KOPT-K1 (cell line): ENCODE measurements around the gene GALNTL6.

Experiments used
- H3K27ac ChIP-seq: fragments of 200-600 bp; sonication (generic); 2 replicates; pipeline ENCODE4 v1.5.1; 2016; ENCODE audit warnings: antibody characterized with exemption, mild to moderate bottlenecking, low read depth, low read length; ENCODE audit not compliant: poor library complexity, severe bottlenecking
- H3K36me3 ChIP-seq: fragments of 200-600 bp; sonication (generic); 2 replicates; pipeline ENCODE4 v1.5.1; 2017; ENCODE audit warnings: antibody characterized with exemption, mild to moderate bottlenecking, low read length, moderate library complexity; ENCODE audit not compliant: insufficient read depth
- H3K9me3 ChIP-seq: fragments of 200-600 bp; sonication (generic); 2 replicates; pipeline ENCODE4 v1.5.1; 2017; ENCODE audit warnings: antibody characterized with exemption, low read length, mild to moderate bottlenecking; ENCODE audit not compliant: insufficient read depth, poor library complexity, severe bottlenecking

The GALNTL6 gene

GRCh38 chr4:172653676-172654075 is 840.5 kb downstream of the GALNTL6 start:
- Histone ChIP-seq H3K9me3 (no peaks in the 10 kb centered on the region), H3K36me3 (no peaks in the 10 kb centered on the region), H3K27ac (no peak overlapping the region)

- Histone ChIP-seq H3K27ac (no peak overlapping the region), H3K36me3 (no peaks in the 10 kb centered on the region), H3K9me3 (no peaks in the 10 kb centered on the region)
Measured at GRCh38 chr4:172654457-172654856, 841.3 kb downstream of the GALNTL6 start.

GRCh38 chr4:172656055-172656454 is 842.9 kb downstream of the GALNTL6 start:
- Histone ChIP-seq H3K9me3 (no peaks in the 10 kb centered on the region), H3K27ac (no peak overlapping the region), H3K36me3 (no peaks in the 10 kb centered on the region)

DNA sequence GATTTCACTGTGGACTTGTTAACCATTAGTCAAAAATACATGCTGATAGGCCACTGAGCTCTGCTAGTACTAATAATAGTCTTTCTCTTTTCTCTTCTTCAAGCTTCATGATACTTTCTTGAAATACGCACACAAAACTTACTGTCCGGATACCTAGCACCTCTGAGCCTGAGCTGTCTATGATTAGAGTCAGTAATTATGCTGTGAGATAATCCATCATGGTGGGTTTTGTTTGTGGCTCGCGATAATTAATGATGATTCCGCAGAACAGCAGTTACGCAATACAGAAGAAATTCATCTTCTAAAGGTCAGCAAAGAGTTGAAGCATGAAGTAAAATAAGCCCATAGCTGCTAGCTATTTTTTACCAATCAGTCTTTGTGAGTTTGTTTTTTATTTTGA is 843.9 kb downstream of the GALNTL6 start:
- Histone ChIP-seq H3K9me3 (no peaks in the 10 kb centered on the region), H3K27ac (no peak overlapping the region), H3K36me3 (no peaks in the 10 kb centered on the region)

GRCh38 chr4:172660251-172660650 is 847.0 kb downstream of the GALNTL6 start:
- no peak overlapping the region for H3K27ac ChIP-seq
- H3K36me3 ChIP-seq = no peaks in the 10 kb centered on the region
- H3K9me3 ChIP-seq = no peaks in the 10 kb centered on the region

GRCh38 chr4:172662113-172662512 is 848.9 kb downstream of the GALNTL6 start:
- H3K36me3 ChIP-seq = no peaks in the 10 kb centered on the region

GRCh38 chr4:172666711-172667368 is 853.6 kb downstream of the GALNTL6 start:
- Histone ChIP-seq H3K36me3 (no peaks in the 10 kb centered on the region), H3K27ac (no peak overlapping the region), H3K9me3 (no peaks in the 10 kb centered on the region)

More at GRCh38 chr4:172662113-172662512, 848.9 kb downstream of the GALNTL6 start:
- Histone ChIP-seq H3K27ac (no peak overlapping the region), H3K9me3 (no peaks in the 10 kb centered on the region)

GRCh38 chr4:172674811-172675210 is 861.6 kb downstream of the GALNTL6 start:
- Histone ChIP-seq H3K9me3 (no peaks in the 10 kb centered on the region), H3K27ac (no peak overlapping the region), H3K36me3 (no peaks in the 10 kb centered on the region)

GRCh38 chr4:172675232-172675631 is 862.0 kb downstream of the GALNTL6 start:
- Histone ChIP-seq H3K9me3 (no peaks in the 10 kb centered on the region), H3K36me3 (no peaks in the 10 kb centered on the region), H3K27ac (no peak overlapping the region)

DNA sequence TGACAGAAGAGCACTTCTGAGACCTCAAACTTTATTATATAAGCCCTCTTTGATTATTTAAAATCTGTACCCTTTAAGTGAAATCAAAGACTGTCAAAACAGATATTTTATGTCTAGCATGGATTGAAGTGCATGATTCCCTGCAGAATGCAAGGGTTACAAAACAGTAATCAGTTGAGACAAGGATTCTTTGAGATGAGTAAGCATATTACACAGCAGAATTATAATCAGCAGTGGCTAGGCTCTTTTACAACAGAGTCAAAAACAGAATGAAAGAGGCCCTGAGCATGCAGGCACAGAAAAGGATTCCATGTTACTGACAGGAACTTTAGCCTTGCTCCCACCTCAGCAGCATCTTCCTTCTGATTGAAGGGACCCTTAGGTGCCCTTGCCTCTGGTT is 867.5 kb downstream of the GALNTL6 start:
- no peaks in the 10 kb centered on the region for H3K36me3 ChIP-seq
- no peak overlapping the region for H3K27ac ChIP-seq
- H3K9me3 ChIP-seq = no peaks in the 10 kb centered on the region

GRCh38 chr4:172683021-172683420 is 869.8 kb downstream of the GALNTL6 start:
- Histone ChIP-seq H3K36me3 (no peaks in the 10 kb centered on the region), H3K27ac (no peak overlapping the region), H3K9me3 (no peaks in the 10 kb centered on the region)

- H3K36me3 ChIP-seq = no peaks in the 10 kb centered on the region
- H3K9me3 ChIP-seq = no peaks in the 10 kb centered on the region
- H3K27ac ChIP-seq = no peak overlapping the region
Measured at GRCh38 chr4:172686021-172686420, 872.8 kb downstream of the GALNTL6 start.

DNA sequence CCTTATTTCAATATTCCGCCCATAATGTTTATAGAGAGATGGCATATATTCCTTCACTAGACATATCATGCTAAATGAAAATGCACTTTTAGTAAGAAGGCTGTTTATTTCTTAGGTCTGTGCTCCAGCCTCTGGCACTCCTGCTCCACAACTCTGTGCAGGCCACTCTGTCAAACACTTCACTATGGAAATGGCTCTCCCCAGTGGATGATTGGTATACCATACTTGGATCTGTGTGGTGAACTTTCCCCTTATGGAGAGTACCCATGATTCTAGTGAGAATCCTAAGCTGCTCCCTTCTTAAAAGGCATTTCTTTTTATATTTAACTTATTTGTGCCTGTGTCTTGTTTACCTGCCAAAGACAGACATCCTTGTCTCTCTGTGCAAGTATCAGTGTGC is 875.3 kb downstream of the GALNTL6 start:
- Histone ChIP-seq H3K36me3 (no peaks in the 10 kb centered on the region), H3K9me3 (no peaks in the 10 kb centered on the region), H3K27ac (no peak overlapping the region)

DNA sequence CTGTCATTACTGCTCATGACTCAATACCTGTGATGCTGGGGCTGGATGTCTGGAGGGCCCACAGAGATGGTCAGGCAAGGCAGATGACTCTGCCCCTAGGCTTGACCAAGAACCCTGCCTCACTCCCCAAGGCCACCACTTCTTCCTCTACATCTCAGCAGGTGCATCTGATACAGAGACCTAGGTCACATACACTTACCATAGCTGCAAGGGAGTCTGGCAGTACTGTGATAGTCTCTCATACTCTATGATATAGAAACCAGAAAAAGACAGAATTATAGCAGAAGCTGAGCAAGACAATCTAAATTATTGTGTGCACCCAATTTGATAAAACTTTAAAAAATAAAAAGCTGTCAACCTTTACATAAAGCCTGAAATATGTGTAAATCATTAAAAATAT is 878.3 kb downstream of the GALNTL6 start:
- Histone ChIP-seq H3K9me3 (no peaks in the 10 kb centered on the region), H3K36me3 (no peaks in the 10 kb centered on the region), H3K27ac (no peak overlapping the region)

DNA sequence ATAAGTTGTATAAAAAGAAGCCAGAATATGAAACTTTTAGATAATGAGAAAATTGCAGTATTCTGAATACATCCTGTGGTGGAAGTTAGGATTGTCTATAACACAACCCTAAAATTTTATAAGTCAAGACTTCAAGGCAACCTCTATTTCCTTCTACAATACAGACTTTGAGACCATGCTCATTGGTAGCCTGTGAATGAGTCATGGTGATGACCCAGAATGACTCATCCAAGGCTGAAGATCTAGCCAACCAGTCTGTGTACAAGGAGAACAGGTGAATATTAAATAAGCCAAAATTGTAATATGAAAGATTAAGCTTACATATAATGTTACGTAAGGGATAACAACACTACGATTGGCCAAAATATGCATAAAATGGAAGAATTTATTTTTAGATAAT is 879.5 kb downstream of the GALNTL6 start:
- H3K9me3 ChIP-seq = no peaks in the 10 kb centered on the region
- H3K27ac ChIP-seq = no peak overlapping the region
- H3K36me3 ChIP-seq = no peaks in the 10 kb centered on the region

- no peaks in the 10 kb centered on the region for H3K9me3 ChIP-seq
- no peaks in the 10 kb centered on the region for H3K36me3 ChIP-seq
- H3K27ac ChIP-seq = no peak overlapping the region
Measured at GRCh38 chr4:172698256-172698655, 885.1 kb downstream of the GALNTL6 start.
